Measurements from ENCODE around the gene DAPK3.
"Not testable (repeated sequence)": the region's sequence is repeated elsewhere in the genome, so short reads cannot be mapped to it uniquely, and the experiment has no call there.

DAPK3 gene

DNA sequence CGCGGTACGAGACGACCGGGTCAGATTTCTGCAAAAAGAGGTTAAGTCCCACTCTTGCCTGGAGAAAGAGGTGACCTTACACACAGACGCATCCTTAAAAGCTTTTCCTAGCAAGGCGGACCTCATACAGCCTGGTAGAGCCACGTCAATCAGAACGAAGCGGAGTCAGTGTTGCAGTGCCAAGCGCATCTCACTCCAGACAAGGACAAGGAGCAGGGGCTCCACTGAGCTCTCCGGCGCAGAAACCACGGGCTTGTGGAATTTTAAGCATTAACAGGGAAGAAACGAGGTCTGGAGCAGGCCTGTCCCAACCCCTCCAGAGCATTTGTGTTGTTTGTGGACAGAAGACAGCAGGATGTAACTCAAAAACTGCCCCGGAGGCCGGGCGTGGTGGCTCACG is 7.2 kb upstream of the DAPK3 start:
- no peak for DNase-seq (ENCODE audit: low spot score)

DNA sequence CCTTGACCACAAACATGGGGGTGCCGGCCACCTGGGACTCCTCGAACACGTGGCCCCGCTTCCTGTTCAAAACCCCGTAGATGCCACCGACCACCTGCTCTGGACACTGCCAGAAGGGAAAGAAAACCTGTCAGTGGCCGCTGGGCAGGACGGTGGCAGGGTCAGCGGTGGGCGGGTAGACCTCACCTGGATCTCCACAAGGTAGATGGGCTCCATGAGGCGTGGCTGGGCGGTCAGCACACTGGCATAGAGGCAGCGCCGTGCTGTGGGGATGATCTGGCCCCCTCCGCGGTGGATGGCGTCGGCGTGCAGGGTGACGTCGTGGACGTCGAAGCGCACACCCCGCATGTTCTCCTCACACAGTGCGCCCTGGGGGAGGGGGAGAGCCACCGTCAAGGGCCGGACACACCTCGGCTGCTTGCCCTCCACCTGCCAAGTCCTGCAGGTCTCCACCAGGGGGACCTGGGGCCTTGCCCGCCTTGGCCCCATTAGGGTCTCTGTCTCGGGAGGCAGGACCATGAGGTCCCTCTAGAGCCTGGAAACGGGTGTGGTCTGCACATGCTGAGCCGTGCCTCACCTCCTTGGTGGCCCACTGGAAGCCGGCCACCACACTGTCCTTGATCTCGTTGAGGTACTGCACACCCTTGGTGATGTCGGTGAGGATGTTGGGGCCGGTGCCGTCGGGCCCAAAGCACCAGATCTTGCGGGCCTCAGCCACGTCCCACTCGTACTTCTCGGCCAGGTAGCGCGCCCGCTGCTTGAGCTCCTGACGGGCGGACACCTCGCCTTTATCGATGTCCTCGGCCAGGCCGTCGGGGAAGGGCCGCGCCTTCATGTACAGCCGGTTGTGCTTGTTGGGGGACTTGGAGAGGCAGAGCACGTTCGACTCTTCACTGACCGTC is 6.6 kb upstream of the DAPK3 start:
- DNase-seq (ENCODE audit: low spot score): no peak

DNA sequence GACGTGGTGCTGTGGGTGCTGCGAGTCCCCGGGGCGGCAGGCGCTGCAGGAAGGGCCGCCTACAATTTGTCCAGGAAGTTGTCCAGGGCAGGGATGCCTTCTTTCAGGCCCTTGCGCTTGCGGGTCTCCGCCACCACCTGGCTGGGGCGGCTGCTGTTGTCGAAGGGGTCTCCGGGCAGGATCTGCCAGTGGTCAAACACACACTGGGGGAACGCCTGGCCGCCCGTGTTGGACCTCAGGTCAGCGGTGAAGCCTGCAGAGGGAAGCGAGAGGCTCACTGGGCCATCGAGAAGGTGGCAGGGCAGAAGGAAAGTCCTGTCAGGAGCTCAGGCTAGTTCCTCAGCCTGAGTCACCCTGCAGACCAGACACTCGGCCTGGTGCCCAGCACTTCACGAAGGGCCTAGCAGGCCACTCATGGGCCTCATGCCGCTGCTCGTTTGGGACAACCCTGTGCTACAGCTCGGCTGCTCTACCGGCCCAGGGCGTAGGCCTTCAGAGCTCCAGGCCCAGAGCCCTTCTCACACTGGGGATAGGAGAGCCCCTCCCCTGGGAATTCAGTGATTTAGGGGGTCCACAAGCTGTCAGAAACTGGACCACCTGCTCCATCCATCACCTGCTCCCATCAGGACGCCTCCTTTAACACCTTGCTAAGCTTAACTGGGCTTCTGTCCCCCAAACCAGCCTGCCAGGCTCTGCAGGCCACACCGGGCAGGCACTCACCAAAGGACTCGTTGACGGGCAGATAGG is 5.8 kb upstream of the DAPK3 start:
- DNase-seq (ENCODE audit: low spot score): no peak

DNA sequence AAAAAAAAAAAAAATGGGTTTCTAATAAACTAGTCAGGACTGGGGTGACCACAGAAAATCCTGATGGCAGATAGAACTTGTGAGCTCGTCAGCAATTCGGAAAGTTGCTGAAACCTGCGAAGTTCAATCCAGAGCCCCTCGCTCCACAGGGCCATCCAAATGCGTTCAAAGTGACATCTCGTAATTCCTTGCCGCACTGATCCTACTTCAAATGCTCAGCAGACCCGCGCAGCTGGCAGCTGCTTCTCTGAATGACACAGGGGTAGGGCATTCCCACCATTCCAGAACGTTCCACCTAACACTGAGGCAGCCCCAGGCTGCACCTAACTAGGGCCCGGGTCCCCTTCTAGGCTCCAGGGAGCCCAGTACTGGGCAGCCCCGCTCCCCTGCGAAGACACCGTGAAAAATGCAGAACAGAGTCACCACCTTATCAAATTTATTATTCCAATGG is 4.8 kb upstream of the DAPK3 start:
- DNase-seq (ENCODE audit: low spot score): no peak

DNA sequence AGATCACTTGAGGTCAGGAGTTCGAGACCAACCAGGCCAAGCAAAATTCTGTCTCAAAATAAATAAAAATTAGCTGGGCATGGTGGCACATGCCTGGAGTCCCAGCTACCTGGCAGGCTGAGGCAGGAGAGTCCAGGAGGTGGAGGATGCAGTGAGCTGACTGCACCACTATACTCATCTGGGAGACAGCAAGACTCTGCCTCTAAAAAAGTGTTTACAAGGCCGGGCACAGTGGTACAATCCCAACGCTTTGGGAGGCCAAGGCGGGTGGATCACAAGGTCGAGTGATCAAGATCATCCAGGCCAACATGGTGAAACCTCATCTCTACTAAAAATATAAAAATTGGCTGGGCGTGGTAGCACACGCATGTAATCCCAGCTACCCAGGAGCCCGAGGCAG is 4.2 kb upstream of the DAPK3 start:
- DNase-seq (ENCODE audit: low spot score): no peak

DNA sequence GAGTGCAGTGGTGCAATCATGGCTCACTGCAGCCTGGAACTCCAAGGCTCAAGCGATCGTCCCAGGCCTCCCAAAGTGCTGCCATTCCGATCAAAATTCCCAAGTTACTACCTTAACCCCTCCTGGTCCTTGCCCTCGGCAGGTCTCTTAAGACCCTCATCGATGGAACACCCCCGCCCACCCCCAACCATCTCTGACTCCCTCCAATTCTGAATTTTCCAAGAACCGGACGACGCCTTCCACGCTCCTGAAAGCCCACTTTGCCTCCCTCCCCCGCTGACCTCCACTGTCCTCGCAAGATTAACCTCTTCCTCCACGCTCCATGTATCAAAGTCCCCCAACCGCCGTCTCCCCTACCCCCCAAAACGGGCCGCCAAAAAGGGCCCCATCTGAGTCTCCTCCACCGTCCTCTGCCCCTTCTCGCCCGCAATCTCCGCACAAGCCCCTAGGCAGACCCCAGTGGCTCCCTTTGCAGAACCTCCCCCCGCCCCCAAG is 539 bp downstream of the DAPK3 start:
- no peak for DNase-seq (ENCODE audit: low spot score)

DNA sequence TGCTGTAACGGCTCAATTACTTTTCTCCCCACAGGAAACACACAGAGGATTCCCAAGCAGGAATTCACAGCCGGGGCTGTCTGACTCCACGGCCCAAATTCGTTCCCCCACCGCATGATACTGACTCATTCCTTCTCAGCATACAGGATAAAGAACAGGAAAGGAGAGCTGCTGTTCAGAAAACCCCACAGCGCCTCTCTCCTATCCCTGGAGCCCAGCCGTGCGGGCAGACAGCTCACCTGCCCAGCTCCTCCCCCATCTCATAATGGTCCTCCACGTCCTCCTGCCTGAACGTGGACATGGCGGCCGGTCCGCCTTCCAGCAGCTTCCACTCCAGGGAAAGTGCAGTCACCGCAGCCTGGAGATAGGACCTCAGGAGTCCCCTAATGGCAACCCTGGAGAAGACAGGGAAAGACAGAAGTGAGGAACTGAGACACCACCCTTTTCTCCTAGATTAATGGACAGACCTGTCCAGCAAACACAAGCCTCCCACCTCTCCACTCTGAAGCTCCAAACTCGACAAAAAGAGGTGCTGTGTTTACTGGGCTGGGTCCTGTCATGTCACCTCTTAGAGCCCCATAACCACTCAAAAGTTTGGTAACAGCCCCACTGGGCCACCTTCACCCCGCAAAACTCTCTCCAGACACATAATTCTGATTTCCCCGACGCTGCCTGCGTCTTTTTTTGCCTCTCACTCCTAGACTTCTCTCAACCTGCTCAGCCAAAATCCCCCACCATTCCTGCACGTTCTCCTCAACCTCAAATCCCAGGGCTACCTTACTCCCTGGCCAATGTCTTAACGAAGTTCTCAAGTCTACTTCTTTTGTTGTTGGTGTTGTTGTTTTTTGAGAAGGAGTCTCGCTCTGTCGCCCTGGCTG is 1.2 kb downstream of the DAPK3 start:
- DNase-seq (ENCODE audit: low spot score): no peak

DNA sequence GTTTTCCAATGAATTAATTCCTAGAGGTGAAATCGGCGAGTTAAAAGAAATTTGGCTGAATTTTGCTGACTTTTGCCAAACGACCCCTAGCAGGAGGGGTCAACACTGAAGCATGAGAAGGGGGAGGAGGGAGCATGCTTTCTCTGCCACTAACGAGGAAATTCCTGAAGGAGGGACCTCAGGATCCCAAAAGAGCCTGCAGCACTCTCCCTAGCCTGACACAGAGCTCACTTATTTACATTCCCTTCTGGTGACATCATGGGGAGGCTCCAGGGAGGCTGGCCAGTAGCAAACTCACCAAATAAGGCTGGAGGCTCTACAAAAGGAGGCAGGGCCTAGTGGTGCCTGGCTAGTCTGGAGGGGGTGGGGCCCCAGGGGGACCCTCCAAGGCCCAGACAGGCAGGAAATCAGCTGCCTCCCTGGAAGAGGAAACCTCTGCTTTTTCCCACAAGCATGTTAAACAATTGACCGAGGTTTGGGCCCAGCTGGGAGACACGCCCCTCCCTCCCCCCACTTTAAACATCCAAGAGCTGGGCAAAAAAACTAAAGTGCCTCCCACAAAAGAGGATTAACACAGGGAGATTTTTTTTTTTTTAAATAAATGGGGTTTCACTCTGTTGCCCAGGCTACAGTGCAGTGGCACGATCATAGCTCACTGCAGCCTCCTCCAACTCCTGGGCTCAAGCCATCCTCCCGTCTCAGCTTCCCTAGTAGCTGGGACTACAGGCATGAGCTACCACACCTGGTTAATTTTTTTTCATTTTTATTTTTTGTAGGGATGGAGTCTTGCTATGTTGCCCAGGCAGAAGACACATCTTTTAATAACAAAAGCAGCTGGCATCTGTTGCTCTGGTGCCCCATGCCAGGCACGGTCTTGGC is 2.1 kb downstream of the DAPK3 start:
- DNase-seq (ENCODE audit: low spot score): peak; percentile 77

DNA sequence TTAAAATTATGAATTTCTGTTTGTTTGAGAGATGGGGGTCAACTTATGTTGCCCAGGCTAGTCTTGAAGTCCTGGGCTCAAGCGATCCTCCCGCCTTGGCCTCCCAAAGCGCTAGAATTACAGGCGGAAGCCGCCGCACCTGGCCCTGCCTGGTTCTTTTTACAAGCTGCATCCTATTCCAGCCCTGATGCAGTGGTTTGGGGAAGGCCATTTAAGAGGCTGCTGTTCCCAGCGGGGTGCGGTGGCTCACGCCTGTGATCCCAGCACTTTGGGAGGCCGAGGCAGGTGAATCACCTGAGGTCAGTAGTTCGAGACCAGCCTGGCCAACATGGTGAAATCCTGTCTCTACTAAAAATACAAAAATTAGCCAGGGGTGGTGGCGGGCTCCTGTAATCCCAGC is 2.9 kb downstream of the DAPK3 start:
- not testable (repeated sequence) for DNase-seq (ENCODE audit: low spot score)

DNA sequence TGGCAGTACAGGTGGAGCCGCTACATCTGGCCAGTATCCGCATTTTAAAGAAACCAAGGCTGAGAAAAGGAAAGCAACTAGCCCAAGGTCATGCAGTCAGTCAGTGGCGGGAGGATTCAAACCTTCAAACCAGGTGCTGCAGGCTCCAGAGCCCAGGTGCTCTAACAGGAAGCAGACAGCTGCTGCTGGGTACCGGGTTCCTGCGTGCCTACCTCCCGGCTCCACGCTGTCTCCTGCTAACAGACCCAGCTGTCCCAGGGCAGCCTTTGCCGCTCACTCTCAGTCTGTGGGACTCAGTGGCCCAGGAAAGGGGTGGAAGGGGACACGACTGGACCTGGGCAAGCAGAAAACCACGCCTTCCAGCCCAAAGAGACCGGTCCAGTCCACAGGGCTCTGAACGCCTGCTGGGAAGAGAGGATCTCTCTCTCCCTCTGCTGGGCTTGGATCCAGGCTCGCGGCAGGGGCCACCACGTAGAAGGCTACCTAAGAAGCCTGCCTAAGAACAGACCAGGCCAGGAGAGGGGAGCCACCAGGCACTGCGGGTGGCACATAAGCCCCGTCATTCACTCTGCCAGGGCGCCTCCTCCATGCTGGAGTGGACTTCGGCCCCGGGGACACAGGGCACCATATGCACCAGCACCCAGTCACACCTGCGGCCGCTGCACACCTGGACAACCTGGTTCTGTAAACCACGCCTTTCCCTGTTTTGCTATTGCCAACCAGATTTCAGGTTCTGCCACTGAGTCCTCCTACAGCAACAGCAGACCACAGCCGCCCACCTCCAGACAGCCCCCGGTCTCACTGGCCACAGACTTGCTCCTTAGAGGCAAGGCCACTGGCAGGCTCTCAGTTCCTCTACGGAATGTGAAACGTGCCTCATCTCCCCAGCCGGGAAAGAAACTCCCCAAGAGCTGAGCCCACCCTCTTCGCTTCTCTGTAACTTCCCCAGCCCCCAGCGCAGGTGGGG is 4.6 kb downstream of the DAPK3 start:
- DNase-seq (ENCODE audit: low spot score): no peak

DNA sequence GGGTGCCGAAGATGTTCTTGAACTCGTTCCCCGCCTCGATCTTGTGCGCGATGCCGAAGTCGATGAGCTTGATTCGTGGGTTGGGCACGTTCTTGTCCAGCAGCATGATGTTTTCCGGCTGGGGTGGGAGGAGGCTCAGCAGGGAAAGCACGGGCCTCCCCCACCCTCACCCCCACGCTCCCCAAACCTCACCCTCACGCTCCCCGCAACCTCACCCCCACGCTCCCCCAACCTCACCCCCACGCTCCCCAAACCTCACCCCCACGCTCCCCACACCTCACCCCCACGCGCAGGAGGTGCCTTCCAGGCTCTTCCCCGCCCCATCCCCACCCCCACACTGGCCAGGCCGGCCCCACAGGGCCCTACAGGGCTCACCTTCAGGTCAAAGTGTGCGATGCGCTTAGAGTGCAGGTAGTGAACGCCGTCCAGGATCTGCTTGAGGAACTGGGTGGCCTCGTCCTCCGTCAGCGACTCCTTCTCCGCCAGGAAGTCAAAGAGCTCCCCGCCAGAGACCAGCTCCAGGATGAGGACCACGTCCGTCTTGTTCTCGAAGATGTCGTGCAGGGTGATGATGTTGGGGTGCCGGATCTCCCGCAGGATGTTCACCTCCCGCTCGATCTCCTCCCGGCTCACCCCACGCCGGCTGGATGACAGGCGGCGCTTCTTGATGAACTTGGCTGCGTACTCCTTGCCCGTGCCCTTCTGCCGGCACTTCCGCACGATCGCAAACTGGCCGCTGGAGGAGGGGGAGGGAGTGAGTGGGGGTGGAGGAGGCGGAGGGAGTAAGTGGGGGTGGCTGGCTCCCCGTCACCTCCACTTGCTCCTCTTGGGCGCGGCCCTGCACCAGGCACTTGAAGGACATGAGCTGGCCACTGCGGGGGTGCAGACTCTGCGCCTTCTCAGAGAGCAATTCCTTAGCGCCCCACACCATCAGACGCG is 6.4 kb downstream of the DAPK3 start:
- no peak for DNase-seq (ENCODE audit: low spot score)

DNA sequence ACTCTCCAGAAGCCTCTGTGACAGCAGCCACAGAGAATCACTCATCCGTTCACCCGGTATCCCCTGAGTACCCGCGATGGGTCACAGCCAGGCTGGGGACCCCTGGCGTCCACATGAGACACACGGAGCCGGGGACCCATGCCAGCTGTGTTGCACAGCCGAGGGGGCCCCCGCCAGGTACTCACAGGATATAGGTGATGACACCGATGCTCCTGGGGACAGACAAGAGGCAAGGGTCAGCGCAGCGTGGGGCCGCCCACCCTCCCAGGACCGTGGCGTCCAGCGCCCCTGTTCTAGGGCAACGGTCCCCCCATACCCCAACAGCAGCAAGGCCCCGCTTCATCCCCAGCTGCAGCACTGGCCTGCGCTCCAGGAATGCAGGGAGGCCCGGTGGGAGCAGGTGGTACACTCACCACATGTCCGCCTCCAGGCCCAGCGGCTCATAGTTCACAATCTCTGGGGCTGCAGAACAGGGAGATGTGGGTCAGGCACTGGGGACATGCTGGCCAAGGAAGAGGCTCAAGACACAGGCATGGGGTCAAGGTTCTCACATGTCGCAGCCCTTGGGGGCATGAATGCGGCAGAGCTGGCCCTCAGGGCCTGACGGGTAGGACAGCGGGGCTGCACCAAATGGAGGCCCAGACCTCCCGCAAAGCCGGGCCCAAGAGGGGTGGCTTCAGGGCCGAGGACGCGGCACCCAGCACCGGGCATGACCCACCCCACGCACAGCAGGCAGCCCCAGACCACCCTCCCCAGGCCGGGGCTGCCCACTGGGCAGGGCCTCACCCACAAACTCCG is 7.2 kb downstream of the DAPK3 start:
- DNase-seq (ENCODE audit: low spot score): no peak

DNA sequence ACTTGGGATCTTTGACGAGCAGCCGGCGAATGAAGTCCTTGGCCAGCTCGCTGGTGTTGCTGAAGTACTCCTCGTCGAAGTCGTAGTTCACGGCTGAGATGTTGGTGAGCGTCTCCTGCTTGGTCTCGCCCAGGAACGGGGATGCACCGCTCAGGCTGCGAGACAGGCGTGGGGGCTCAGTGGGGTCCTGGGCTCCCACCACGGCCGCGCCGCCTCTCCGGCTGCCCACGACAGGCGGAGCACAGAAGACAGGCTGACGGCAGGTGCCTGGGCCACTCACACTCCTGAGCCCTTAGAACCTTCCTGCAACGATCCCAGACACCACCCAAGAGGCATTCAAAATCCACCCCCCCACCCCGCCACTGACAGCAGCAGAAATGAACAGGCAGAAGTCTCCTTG is 9.9 kb downstream of the DAPK3 start:
- DNase-seq (ENCODE audit: low spot score): no peak

DNA sequence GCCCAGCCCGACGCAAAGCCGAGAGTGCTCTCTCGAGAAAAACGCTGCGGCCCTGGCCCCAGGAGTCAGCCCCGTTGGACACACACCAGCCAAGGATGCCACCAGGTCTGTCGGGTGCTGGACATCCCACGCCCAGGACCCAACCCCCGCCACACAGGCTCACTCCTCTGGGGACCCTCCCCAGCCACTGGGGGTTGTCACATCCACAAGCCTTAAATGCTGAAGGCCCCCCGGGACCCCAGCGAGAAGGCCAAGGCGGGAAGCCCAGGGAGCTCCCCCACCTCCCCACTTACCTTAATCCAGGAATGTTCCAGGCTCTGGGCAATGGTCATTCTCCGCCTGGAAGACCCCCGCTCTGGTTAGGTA is 11.2 kb downstream of the DAPK3 start:
- DNase-seq (ENCODE audit: low spot score): no peak

DNA sequence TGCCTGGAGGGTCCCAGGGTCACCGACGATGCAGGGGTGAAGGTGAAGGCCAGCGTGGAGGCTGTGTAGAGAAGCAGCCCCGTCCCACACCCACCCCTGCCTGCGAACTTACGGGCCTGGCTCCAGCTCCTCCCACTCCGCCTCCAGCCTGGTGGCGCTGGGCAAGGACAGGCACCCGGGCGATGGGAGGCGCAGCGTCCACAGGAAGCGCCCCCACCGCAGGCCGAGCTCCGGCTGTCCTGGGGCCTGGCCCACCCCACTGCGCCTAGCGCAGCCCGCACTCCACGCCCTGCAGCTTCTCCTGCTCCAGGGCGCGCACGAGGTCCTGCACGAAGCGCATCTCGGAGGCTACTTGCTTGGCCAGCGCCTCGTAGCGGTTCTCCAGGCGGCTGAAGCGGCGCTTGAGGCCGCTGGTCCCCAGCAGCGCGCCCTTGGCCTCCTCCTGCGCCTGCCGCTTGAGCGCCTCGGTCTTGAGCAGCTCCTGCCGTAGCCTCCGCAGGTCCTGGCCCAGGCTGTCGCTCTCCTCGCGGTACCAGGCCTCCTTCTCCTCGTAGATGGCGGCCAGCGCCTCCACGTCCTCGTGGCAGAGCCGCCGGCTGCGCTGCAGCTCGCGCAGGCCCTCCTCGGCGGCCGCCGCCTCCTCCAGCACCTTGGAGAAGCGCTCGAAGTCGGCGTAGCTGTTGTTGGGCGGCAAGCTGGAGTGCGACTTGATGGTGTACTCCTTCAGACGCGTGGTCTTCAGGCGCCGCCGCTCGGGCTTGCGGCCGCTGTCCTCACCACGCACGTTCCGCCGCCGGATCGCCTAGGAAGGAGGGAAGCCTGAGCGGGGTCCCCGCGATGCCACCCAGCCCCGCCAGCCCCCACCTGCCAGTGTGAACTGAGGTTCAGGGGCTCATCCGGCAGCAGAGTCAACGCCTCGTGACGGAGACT is 11.8 kb downstream of the DAPK3 start:
- DNase-seq (ENCODE audit: low spot score): no peak

DNA sequence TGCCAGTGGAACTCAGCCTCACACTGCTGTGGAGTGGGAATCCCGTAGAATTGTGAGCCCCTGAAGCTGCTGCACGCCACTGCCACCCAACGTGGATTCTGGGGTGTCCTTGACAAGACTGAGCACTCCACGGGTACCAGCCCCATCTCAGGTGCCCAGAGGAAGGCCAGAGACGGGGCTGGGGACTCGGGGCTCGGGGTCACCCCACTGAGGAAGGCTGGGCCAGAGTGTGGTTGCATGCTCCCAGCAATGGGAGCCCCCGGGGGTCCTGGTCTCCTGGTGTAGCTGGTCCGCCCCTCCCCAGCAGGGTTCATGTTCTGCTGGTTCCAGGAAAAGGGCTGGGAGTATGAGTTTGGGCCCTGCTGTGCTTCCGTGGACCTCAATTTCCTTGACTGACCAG is 15.2 kb downstream of the DAPK3 start:
- no peak for DNase-seq (ENCODE audit: low spot score)

DNA sequence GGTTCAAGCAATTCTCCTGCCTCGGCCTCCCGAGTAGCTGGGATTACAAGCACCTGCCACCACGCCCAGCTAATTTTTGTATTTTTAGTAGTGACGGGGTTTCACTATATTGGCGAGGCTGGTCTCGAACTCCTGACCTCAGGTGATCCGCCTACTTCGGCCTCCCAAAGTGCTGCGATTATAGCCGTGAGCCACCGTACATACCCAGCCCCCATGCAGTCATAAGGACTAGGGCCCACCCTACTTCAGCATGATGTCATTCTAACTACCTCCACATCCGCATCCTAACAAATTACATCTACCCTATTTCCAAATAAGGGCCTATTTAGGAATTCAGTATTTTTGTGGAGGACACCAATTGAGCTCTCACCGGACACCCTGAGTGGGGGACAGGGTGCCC is 15.6 kb downstream of the DAPK3 start:
- DNase-seq (ENCODE audit: low spot score): not testable (repeated sequence)
